ENCODE data around the gene GARIN5B.

Gene GARIN5B

GRCh38 chr19:55311797-55312196 lies 51.3 kb downstream of the GARIN5B start:
- no peak for DNase-seq
- intact Hi-C loops (cut with DNase I), result no loop called here

DNA sequence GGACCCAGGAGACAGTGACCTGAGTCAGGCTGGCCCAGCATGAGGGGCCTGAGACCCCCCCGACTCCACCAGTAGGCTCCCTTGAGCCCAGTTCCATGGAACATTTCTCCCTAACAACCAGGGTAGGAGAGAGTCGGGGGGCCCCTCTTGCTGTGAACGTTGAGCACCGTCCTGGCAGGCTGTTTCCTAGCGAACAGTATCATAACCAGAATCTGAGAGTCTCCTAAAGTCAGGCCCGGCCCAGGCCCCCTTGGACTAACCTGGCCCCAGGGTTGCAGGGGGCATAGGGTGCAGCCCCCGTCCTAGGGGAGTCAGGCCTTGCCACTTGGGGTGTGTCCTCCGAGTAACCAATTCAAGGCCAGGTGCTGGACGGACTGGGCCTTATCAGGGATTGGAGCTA lies 51.7 kb downstream of the GARIN5B start:
- intact Hi-C loops (cut with DNase I), result no loop called here
- no peak for DNase-seq

DNA sequence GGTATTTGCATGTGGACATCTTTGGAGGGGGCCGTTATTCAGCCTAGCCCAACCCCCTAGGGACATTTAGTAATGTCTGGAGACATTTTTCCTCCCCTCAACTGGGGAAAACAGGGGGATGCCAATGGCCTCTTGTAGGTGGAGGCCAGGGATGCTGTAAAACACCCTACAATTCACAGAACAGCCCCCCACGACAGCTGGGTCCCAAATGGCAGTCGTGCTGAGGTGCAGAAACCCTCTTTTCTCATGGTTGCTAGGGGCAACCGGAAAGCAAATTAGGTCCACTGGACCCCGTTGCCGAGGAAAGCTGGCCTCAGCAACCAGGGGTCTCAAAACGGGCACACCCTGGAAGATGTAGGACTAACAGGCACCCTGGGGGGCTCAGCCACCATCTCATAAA lies 52.6 kb downstream of the GARIN5B start:
- intact Hi-C loops (cut with DNase I), result no loop called here
- DNase-seq, result no peak

- intact Hi-C loops (cut with DNase I), result no loop called here
- DNase-seq, result no peak
Observed at GRCh38 chr19:55309448-55309847, 53.6 kb downstream of the GARIN5B start.

DNA sequence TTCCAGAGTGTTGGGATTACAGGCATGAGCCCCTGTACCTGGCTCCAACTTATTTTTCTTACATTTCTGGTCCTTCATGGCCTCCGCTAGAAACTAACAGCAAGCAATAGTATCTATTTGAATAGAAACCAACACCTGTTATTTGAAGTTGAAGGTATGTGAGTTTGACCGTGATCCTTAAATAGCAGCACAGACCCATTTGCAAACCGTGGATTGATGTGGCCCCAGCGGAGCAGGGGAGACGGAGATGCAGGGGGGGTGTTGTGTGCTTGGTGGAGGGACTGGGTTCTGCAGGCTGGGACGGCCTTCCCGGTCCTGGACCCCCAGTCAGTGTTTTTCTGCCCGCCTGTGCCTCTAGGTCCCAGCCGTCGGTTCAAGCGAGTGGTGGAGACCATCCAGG lies 54.8 kb downstream of the GARIN5B start:
- intact Hi-C loops (cut with DNase I), result no loop called here

DNA sequence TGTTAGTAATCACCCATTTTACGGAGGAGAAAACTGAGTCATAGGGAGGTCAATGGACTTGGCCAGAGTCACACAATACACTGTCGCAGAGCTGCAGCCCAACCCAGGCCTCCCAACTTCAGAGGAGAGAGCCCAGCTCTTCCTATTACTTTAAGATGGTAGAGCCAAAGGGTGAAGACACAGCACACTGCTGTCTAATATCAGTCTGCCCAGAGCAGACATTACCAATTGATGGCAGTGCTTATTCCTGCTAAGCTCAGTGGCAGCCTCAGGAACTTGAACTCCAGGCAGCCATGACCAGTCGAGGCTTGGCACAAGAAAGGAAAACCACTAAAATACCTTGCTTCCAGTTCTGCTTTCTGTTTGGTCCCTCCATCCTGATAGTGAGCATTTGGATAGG lies 56.3 kb downstream of the GARIN5B start:
- intact Hi-C loops (cut with DNase I), result no loop called here
- DNase-seq, result no peak

More for the DNA sequence above, 54.8 kb downstream of the GARIN5B start:
- DNase-seq, result peak in 1 of 42 donors; percentile 11

DNA sequence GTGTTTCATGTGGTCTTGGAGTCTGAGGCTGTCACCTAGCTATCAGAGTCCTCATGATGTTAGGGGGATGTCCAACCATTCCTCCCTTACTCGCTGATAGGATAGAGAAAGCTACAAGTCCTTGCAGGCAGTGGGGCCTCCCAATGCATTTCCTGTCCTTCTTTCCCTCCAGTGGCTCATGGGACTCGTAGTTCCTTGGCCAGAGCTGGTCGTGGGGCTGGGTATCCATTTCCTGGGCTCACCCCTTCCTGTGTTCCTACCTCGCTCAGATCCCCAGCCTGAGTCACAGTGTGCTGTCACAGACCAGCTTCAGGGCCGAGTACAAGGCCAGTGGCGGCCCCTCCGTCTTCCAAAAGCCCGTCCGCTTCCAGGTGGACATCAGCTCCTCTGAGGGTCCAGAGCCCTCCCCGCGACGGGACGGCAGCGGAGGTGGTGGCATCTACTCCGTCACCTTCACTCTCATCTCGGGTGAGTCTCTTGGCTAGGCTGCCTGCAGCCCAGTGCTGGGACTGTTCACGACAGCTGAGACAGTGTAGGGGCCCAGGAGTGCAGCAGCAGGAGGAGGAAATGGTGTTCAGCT lies 57.0 kb downstream of the GARIN5B start:
- no peak for DNase-seq
- intact Hi-C loops (cut with DNase I), result no loop called here

GRCh38 chr19:55305491-55305890 lies 57.6 kb downstream of the GARIN5B start:
- intact Hi-C loops (cut with DNase I), result no loop called here
- peak in 11 of 42 donors; percentile 15 to 61 (median 36) for DNase-seq

DNA sequence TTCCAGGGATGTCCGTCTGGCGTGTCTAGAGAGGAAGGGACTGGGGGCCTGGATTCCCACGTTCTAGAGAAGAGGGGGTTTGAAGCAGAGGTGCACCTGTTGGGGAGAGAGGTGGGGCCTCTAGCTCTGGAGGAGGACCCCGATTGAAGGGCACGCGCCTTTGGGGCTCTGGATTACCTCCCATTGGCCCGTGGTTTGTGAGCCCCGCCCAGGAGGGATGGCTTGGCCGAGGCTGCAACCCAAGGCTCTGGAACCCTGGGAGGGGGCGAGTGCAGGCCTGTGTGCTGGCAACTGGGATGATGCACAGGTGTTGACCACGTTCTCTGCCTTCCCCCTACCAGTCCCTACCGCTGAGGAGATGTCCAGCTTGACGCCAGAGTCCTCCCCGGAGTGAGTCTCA lies 58.1 kb downstream of the GARIN5B start:
- intact Hi-C loops (cut with DNase I), result loop anchor here (5.0 kb wide), 2 partner anchors 32 to 77 kb away; partner anchors contain the start of genes KMT5C and TMEM238
- no peak for DNase-seq

Measured in head of caudate nucleus (tissue), 42 donors.